ENCODE data around the gene CHTF18.
"Not testable (repeated sequence)": the region's sequence is repeated elsewhere in the genome, so short reads cannot be mapped to it uniquely, and the experiment has no call there.

Gene CHTF18

GRCh38 chr16:788399-789126, at the start of gene CHTF18:
Gene CHTF18 (plus strand): TSS chr16:788620. CDS start chr16:788685, 65 bp downstream.
- DNase-seq (ENCODE audit: extremely low read depth in 1 of 2, low read depth in 1 of 2): peak; percentile 81 to 93

GRCh38 chr16:739560-740458, 48.6 kb upstream of the CHTF18 start:
- no peak for DNase-seq (ENCODE audit: extremely low read depth in 1 of 2, low read depth in 1 of 2)

GRCh38 chr16:740459-740763, 48.0 kb upstream of the CHTF18 start:
- DNase-seq (ENCODE audit: extremely low read depth in 1 of 2, low read depth in 1 of 2): no peak

- DNase-seq (ENCODE audit: extremely low read depth in 1 of 2, low read depth in 1 of 2): peak; percentile 82 to 90
Measured at GRCh38 chr16:740764-741505, 47.5 kb upstream of the CHTF18 start, which contains the start of gene CIAO3. Gene CIAO3 (minus strand): TSS chr16:740997. CDS start chr16:740985, 12 bp downstream.

GRCh38 chr16:741986-742629, 46.3 kb upstream of the CHTF18 start:
- DNase-seq (ENCODE audit: extremely low read depth in 1 of 2, low read depth in 1 of 2): no peak

- DNase-seq (ENCODE audit: extremely low read depth in 1 of 2, low read depth in 1 of 2): not testable (repeated sequence)
Measured at GRCh38 chr16:742894-743293, 45.5 kb upstream of the CHTF18 start.

GRCh38 chr16:743794-744500, 44.5 kb upstream of the CHTF18 start:
- DNase-seq (ENCODE audit: extremely low read depth in 1 of 2, low read depth in 1 of 2): no peak

GRCh38 chr16:745739-746138, 42.7 kb upstream of the CHTF18 start:
- no peak for DNase-seq (ENCODE audit: extremely low read depth in 1 of 2, low read depth in 1 of 2)

GRCh38 chr16:746637-747036, 41.8 kb upstream of the CHTF18 start:
- no peak for DNase-seq (ENCODE audit: extremely low read depth in 1 of 2, low read depth in 1 of 2)

GRCh38 chr16:747978-748746, 40.3 kb upstream of the CHTF18 start:
- no peak for DNase-seq (ENCODE audit: extremely low read depth in 1 of 2, low read depth in 1 of 2)

- no peak for DNase-seq (ENCODE audit: extremely low read depth in 1 of 2, low read depth in 1 of 2)
Measured at GRCh38 chr16:749010-749409, 39.4 kb upstream of the CHTF18 start.

GRCh38 chr16:750485-750884, 37.9 kb upstream of the CHTF18 start:
- DNase-seq (ENCODE audit: extremely low read depth in 1 of 2, low read depth in 1 of 2): no peak

GRCh38 chr16:751152-752006, 37.0 kb upstream of the CHTF18 start:
- DNase-seq (ENCODE audit: extremely low read depth in 1 of 2, low read depth in 1 of 2): no peak

- no peak for DNase-seq (ENCODE audit: extremely low read depth in 1 of 2, low read depth in 1 of 2)
Measured at GRCh38 chr16:752007-752312, 36.5 kb upstream of the CHTF18 start.

- DNase-seq (ENCODE audit: extremely low read depth in 1 of 2, low read depth in 1 of 2): not testable (repeated sequence)
Measured at GRCh38 chr16:754121-754607, 34.3 kb upstream of the CHTF18 start.

GRCh38 chr16:754656-755055, 33.8 kb upstream of the CHTF18 start:
- no peak for DNase-seq (ENCODE audit: extremely low read depth in 1 of 2, low read depth in 1 of 2)

GRCh38 chr16:756428-756827, 32.0 kb upstream of the CHTF18 start:
- DNase-seq (ENCODE audit: extremely low read depth in 1 of 2, low read depth in 1 of 2): no peak

GRCh38 chr16:759110-759910, 29.1 kb upstream of the CHTF18 start:
- DNase-seq (ENCODE audit: extremely low read depth in 1 of 2, low read depth in 1 of 2): no peak

All from stimulated activated CD8-positive, alpha-beta memory T cell treated with anti-CD3 and anti-CD28 coated beads, Interleukin-7, amount 100 ng/mL, for 48 hours (primary cell).